H1 (cell line): ENCODE measurements around the gene POLD1. TPM values are rescaled to one million over a fixed set of nuclear protein-coding genes. Genes with fewer than 3 reads are reported as not detected.

Experiments
- CTCF ChIA-PET: fragments of 300-600 bp; sonication (Branson Sonifier 250); formaldehyde crosslinking; loops from one replicate; lab custom pipeline; 2021; ENCODE audit not compliant: partially characterized antibody; lab: Charles Lee
- POLR2A ChIA-PET: fragments of 300-600 bp; sonication (Branson Sonifier 250); formaldehyde crosslinking; loops from one replicate; lab custom pipeline; 2021; ENCODE audit warnings: inconsistent platforms; ENCODE audit not compliant: partially characterized antibody; lab: Charles Lee
- DNase-seq, 2 experiments: peaks; one replicate each; pipeline versions ENCODE4 v3.0.0 to v3.0.0-alpha.2; 2010 to 2022; ENCODE audit warnings: low spot score in 2 of 2, low read depth in 1 of 2, mixed read lengths in 1 of 2
- FAIRE-seq: peaks from 2 replicates; lab custom pipeline; 2011; peaks lifted over from hg19 to GRCh38; lab: Jason Lieb, UNC
- H2AFZ ChIP-seq: 2 replicates; pipeline ENCODE4 v1.8.1; 2012; ENCODE audit warnings: low read length, inconsistent platforms
- H2AK5ac ChIP-seq: 2 replicates; pipeline ENCODE4 v1.6.1; 2013; ENCODE audit warnings: low read depth, low read length
- H2BK120ac ChIP-seq: replicated peaks from 2 replicates; pipeline ENCODE3; 2013; ENCODE audit warnings: low read depth, low read length, inconsistent platforms
- H2BK12ac ChIP-seq: 2 replicates; pipeline ENCODE4 v1.6.1; 2013; ENCODE audit warnings: low read depth, low read length
- H2BK15ac ChIP-seq: 2 replicates; pipeline ENCODE4 v1.6.1; 2013; ENCODE audit warnings: low read length
- H2BK20ac ChIP-seq: 2 replicates; pipeline ENCODE4 v1.6.1; 2013; ENCODE audit warnings: low read length
- H2BK5ac ChIP-seq: 2 replicates; pipeline ENCODE4 v1.6.1; 2013; ENCODE audit warnings: low read depth, low read length
- H3K14ac ChIP-seq: 2 replicates; pipeline ENCODE4 v1.6.1; 2013; ENCODE audit warnings: inconsistent platforms; ENCODE audit not compliant: insufficient read length
- H3K18ac ChIP-seq: 2 replicates; pipeline ENCODE4 v1.6.1; 2013; ENCODE audit warnings: low read length; ENCODE audit errors: extremely low read depth
- H3K23ac ChIP-seq: 2 replicates; pipeline ENCODE4 v1.6.1; 2013; ENCODE audit warnings: inconsistent platforms; ENCODE audit not compliant: insufficient read length
- H3K23me2 ChIP-seq: 2 replicates; pipeline ENCODE4 v1.6.1; 2013; ENCODE audit warnings: low read depth, low read length
- H3K27ac ChIP-seq: 2 replicates; pipeline ENCODE4 v1.6.1; 2011; ENCODE audit warnings: low read depth, low read length, inconsistent platforms
- H3K27me3 ChIP-seq, 4 experiments: replicated peaks in 1 of 4; 1 replicate in 1 of 4; 2 replicates in 3 of 4; pipeline versions ENCODE4 v1.6.1 to v1.8.1; 2011 to 2013; ENCODE audit warnings: low read length in 3 of 4, mild to moderate bottlenecking in 3 of 4, inconsistent platforms in 2 of 4, mixed read lengths in 2 of 4, moderate library complexity in 1 of 4; ENCODE audit not compliant: control insufficient read depth in 3 of 4, insufficient read depth in 3 of 4; ENCODE audit errors: extremely low read depth in 1 of 4
- H3K36me3 ChIP-seq, 4 experiments: 2 replicates each; pipeline versions ENCODE4 v1.6.1 to v1.8.1; 2011 to 2013; ENCODE audit warnings: mild to moderate bottlenecking in 4 of 4, low read length in 3 of 4, moderate library complexity in 2 of 4, control low read depth in 1 of 4, inconsistent platforms in 1 of 4; ENCODE audit not compliant: insufficient read depth in 4 of 4, control insufficient read depth in 2 of 4
- H3K4ac ChIP-seq: replicated peaks from 2 replicates; pipeline ENCODE3; 2013; ENCODE audit warnings: low read length, low read depth, mixed read lengths, inconsistent platforms; ENCODE audit not compliant: insufficient read length
- H3K4me1 ChIP-seq, 4 experiments: replicated peaks in 1 of 4; 1 replicate in 1 of 4; 2 replicates in 3 of 4; pipeline versions ENCODE4 v1.6.1 to v1.8.1; 2011 to 2013; ENCODE audit warnings: low read length in 3 of 4, inconsistent platforms in 2 of 4, mixed read lengths in 1 of 4; ENCODE audit not compliant: insufficient read depth in 4 of 4, control insufficient read depth in 3 of 4
- H3K4me2 ChIP-seq, 2 experiments: 2 replicates each; pipeline versions ENCODE4 v1.6.1 to v1.8.1; 2011 to 2013; ENCODE audit warnings: low read depth in 2 of 2, low read length in 2 of 2, control low read depth in 1 of 2, inconsistent platforms in 1 of 2, mild to moderate bottlenecking in 1 of 2; ENCODE audit not compliant: insufficient read depth in 1 of 2
- H3K4me3 ChIP-seq, 4 experiments: fragments of 200-600, 300-600 bp in 1 of 4; sonication (generic), shearing (Covaris generic), sonication (Bioruptor Twin) in 1 of 4; 2 replicates each; pipeline versions ENCODE4 v1.5.1 to v1.8.1; 2011 to 2016; ENCODE audit warnings: low read length in 4 of 4, low read depth in 3 of 4, control low read depth in 2 of 4, inconsistent platforms in 2 of 4, mild to moderate bottlenecking in 2 of 4, mixed read lengths in 1 of 4, moderate library complexity in 1 of 4; ENCODE audit not compliant: insufficient read depth in 2 of 4; ENCODE audit errors: extremely low read depth in 1 of 4
- H3K56ac ChIP-seq: replicated peaks from 2 replicates; pipeline ENCODE3; 2013; ENCODE audit warnings: low read depth, mild to moderate bottlenecking, mixed read lengths, low read length, inconsistent platforms; ENCODE audit not compliant: insufficient read length
- H3K79me1 ChIP-seq: 2 replicates; pipeline ENCODE4 v1.6.1; 2013; ENCODE audit warnings: low read depth, low read length, control low read depth
- H3K79me2 ChIP-seq, 2 experiments: 2 replicates each; pipeline versions ENCODE4 v1.6.1 to v1.8.1; 2012 to 2013; ENCODE audit warnings: low read length in 2 of 2, mild to moderate bottlenecking in 2 of 2, inconsistent platforms in 1 of 2; ENCODE audit not compliant: insufficient read depth in 2 of 2, control insufficient read depth in 1 of 2
- H3K9ac ChIP-seq, 4 experiments: replicated peaks in 1 of 4; 1 replicate in 1 of 4; 2 replicates in 3 of 4; pipeline versions ENCODE4 v1.6.1 to v1.8.1; 2011 to 2013; ENCODE audit warnings: low read depth in 3 of 4, low read length in 3 of 4, control low read depth in 2 of 4, mild to moderate bottlenecking in 2 of 4, moderate library complexity in 2 of 4, inconsistent platforms in 1 of 4; ENCODE audit errors: extremely low read depth in 1 of 4
- H3K9me3 ChIP-seq, 2 experiments: 2 replicates each; pipeline versions ENCODE4 v1.6.1 to v1.8.1; 2012 to 2013; ENCODE audit warnings: mild to moderate bottlenecking in 2 of 2, moderate library complexity in 2 of 2, control low read depth in 1 of 2, inconsistent platforms in 1 of 2, low read depth in 1 of 2, low read length in 1 of 2, mixed read lengths in 1 of 2; ENCODE audit not compliant: insufficient read depth in 2 of 2
- H4K20me1 ChIP-seq, 2 experiments: replicated peaks in 1 of 2; 2 replicates each; pipeline versions ENCODE3 to v1.8.1; 2011 to 2013; ENCODE audit warnings: inconsistent platforms in 2 of 2, low read length in 2 of 2, mild to moderate bottlenecking in 1 of 2; ENCODE audit not compliant: insufficient read depth in 2 of 2, control insufficient read depth in 1 of 2
- H4K5ac ChIP-seq: 2 replicates; pipeline ENCODE4 v1.6.1; 2013; ENCODE audit warnings: low read length, low read depth, mixed read lengths, inconsistent platforms; ENCODE audit not compliant: insufficient read length
- H4K8ac ChIP-seq: 2 replicates; pipeline ENCODE4 v1.8.0; 2013; ENCODE audit warnings: mild to moderate bottlenecking, moderate library complexity, low read length, inconsistent platforms; ENCODE audit not compliant: insufficient read depth; ENCODE audit errors: extremely low read depth
- H4K91ac ChIP-seq: replicated peaks from 2 replicates; pipeline ENCODE3; 2013; ENCODE audit warnings: low read length, mixed read lengths, inconsistent platforms; ENCODE audit not compliant: insufficient read length
- RXRA ChIP-seq: IDR thresholded peaks from 2 replicates; pipeline ENCODE4 v1.6.1; 2011; ENCODE audit warnings: low read depth, mild to moderate bottlenecking, low read length, moderate library complexity; ENCODE audit not compliant: insufficient read depth
- WGBS, 2 experiments: shearing (Covaris generic) in 1 of 2; methylation state at CpG; one replicate each; pipeline versions ENCODE4 v1.1.6 to v1.1.7; 2013 to 2015; ENCODE audit warnings: low lambda C conversion rate in 2 of 2, mixed read lengths in 2 of 2, inconsistent platforms in 1 of 2, low coverage in 1 of 2, missing lambda C conversion rate in 1 of 2; ENCODE audit not compliant: insufficient replicate concordance in 2 of 2, insufficient coverage in 1 of 2, insufficient read length in 1 of 2; ENCODE audit errors: extremely low coverage in 1 of 2, missing lambda C conversion rate in 1 of 2; 5-methylcytosine and 5-hydroxymethylcytosine counted together
- polyA plus RNA-seq, 7 experiments: library from polyadenylated mRNA; depleted of rRNA in 3 of 7; stranded (reverse) in 5 of 7; unstranded in 2 of 7; fragments of >200 nt in 5 of 7; fragments of 200-250 nt in 2 of 7; gene quantifications; 1 replicate in 5 of 7; 2 replicates in 1 of 7; 4 replicates in 1 of 7; pipeline versions ENCODE4 v1.2.1 to v1.2.3, GENCODE V29; 2011 to 2013; ENCODE audit warnings: missing spikeins in 2 of 7, mixed read lengths in 2 of 7
- total RNA-seq: library from RNA; stranded (reverse); fragmentation: NEBNext Ultra II Directional; extraction: Animal tissue kit (Norgen Biotek cat#: 25700); gene quantifications from 2 replicates; pipeline ENCODE4 v1.2.1, GENCODE V29; 2021
- TF ChIP-seq, protein P1 (sequence below): IDR thresholded peaks from 2 replicates; pipeline ENCODE4 v1.6.1; 2012; ENCODE audit warnings: inconsistent platforms

The POLD1 gene
- total and polyA plus RNA-seq, 2 of the 8 experiments (the other 6 are each of a cell fraction or from before 2014, with no cell fraction given), result 141 to 142 TPM

DNA sequence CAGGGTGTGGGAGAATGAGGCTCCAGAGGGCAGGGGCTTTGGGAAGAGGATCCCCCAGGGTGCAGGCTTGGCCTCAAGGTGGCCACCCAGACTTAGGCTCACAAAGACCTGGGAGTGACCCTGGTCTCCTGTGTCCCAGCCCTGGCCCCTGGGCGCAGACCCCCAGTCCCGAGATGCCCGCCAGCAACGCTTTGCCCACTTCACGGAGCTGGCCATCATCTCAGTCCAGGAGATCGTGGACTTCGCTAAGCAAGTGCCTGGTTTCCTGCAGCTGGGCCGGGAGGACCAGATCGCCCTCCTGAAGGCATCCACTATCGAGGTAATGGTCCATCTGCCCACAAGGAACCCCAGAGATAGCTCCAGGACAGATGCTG is 5.3 kb upstream of the POLD1 start:
- DNase-seq (no peak), FAIRE-seq (no peak)
- no peak overlapping the region for H3K4me3 ChIP-seq
- no peak overlapping the region for H2BK120ac ChIP-seq
- H3K9ac ChIP-seq, result no peak overlapping the region
- H3K9me3 ChIP-seq, result no peaks in the 10 kb centered on the region
- no peaks in the 10 kb centered on the region for H3K79me2 ChIP-seq
- no peak overlapping the region for H2BK12ac ChIP-seq
- H3K23ac ChIP-seq, result no peak overlapping the region
- POLR2A ChIA-PET, result no interaction called here
- H3K36me3 ChIP-seq, result peaks cover 12 to 43% (median 33%) of the 10 kb centered on the region in 4 experiments
- H4K5ac ChIP-seq, result no peak overlapping the region
- no peak overlapping the region for H2BK5ac ChIP-seq
- WGBS, 2 experiments, result 100% methylated on average over 6 of the region's 10 CpGs; no CpG with 5 or more reads in 1 of the 2 experiments
- H2BK15ac ChIP-seq, result no peak overlapping the region
- CTCF ChIA-PET, result interaction anchor here (0.8 to 3.3 kb wide), 3 partner anchors 10 to 41 kb away, joined by 3 to 11 read pairs (median 3); no protein-coding TSS in a partner anchor
- H3K4me2 ChIP-seq, result no peak overlapping the region
- H3K56ac ChIP-seq, result no peak overlapping the region
- no peak overlapping the region for H2BK20ac ChIP-seq
- no peaks in the 10 kb centered on the region; the same call in 1 of the 2 replicates for H3K79me1 ChIP-seq
- no peaks in the 10 kb centered on the region for H3K27me3 ChIP-seq
- peaks cover 5% of the 10 kb centered on the region in 2 experiments for H4K20me1 ChIP-seq
- no peak overlapping the region for H3K27ac ChIP-seq
- no peak overlapping the region for H4K91ac ChIP-seq
- TF ChIP-seq RXRA, result no peak
- TF ChIP-seq, protein P1, sequence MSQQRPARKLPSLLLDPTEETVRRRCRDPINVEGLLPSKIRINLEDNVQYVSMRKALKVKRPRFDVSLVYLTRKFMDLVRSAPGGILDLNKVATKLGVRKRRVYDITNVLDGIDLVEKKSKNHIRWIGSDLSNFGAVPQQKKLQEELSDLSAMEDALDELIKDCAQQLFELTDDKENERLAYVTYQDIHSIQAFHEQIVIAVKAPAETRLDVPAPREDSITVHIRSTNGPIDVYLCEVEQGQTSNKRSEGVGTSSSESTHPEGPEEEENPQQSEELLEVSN, result no peak
- H3K18ac ChIP-seq, result no peak overlapping the region
- no peak overlapping the region; the same call in 1 of the 2 replicates for H4K8ac ChIP-seq
- H3K14ac ChIP-seq, result no peak overlapping the region
- no peak overlapping the region for H2AFZ ChIP-seq
- H3K4ac ChIP-seq, result no peak overlapping the region
- no peak overlapping the region for H2AK5ac ChIP-seq
- H3K23me2 ChIP-seq, result peaks cover 2% of the 10 kb centered on the region; the same call in 1 of the 2 replicates
- H3K4me1 ChIP-seq, result peaks cover 0 to 5% (median 1%) of the 10 kb centered on the region in 4 experiments; a peak in 5 of 7 replicates
